GM21619 (cell line): ENCODE results near the gene PARS2.
"Not testable (repeated sequence)": the region's sequence is repeated elsewhere in the genome, so short reads cannot be mapped to it uniquely, and the experiment has no call there.

Experiments
- ATAC-seq: cut with Tn5 transposase; IDR thresholded peaks from one replicate; pipeline ENCODE4 v1.9.1; 2021; ENCODE audit not compliant: unreplicated experiment

PARS2 gene

GRCh38 chr1:54775828-54776721 is 11.8 kb upstream of the PARS2 start:
- ATAC-seq, result not testable (repeated sequence)

GRCh38 chr1:54774820-54775498 is 10.6 kb upstream of the PARS2 start:
- ATAC-seq, result no peak

GRCh38 chr1:54772951-54773350 is 8.6 kb upstream of the PARS2 start:
- ATAC-seq, result no peak

- no peak for ATAC-seq
Measured at GRCh38 chr1:54768093-54768492, 3.8 kb upstream of the PARS2 start.

- no peak for ATAC-seq
Measured at GRCh38 chr1:54767526-54767925, 3.2 kb upstream of the PARS2 start.

GRCh38 chr1:54766726-54767125 is 2.4 kb upstream of the PARS2 start:
- no peak for ATAC-seq

- ATAC-seq, result peak; percentile 16
Measured at GRCh38 chr1:54764922-54765561, 719 bp upstream of the PARS2 start.

- ATAC-seq, result no peak
Measured at GRCh38 chr1:54763816-54764132, 549 bp downstream of the PARS2 start.

- ATAC-seq, result no peak
Measured at GRCh38 chr1:54758678-54759348, 5.5 kb downstream of the PARS2 start.

GRCh38 chr1:54757833-54758232 is 6.5 kb downstream of the PARS2 start:
- ATAC-seq, result no peak

GRCh38 chr1:54754486-54755285 is 9.6 kb downstream of the PARS2 start:
- no peak for ATAC-seq

GRCh38 chr1:54754045-54754444 is 10.3 kb downstream of the PARS2 start:
- no peak for ATAC-seq

GRCh38 chr1:54751426-54751825 is 12.9 kb downstream of the PARS2 start:
- no peak for ATAC-seq

- ATAC-seq, result no peak
Measured at GRCh38 chr1:54750596-54750995, 13.7 kb downstream of the PARS2 start.

- ATAC-seq, result no peak
Measured at GRCh38 chr1:54748094-54748835, 16.1 kb downstream of the PARS2 start.

- no peak for ATAC-seq
Measured at GRCh38 chr1:54745864-54746263, 18.5 kb downstream of the PARS2 start.

GRCh38 chr1:54745274-54745673 is 19.0 kb downstream of the PARS2 start:
- ATAC-seq, result no peak

GRCh38 chr1:54744696-54745095 is 19.6 kb downstream of the PARS2 start:
- ATAC-seq, result no peak

- ATAC-seq, result no peak
Measured at GRCh38 chr1:54743416-54744226, 20.7 kb downstream of the PARS2 start.
